Measurements from ENCODE around the gene SOCS1. TPM values are rescaled to one million over a fixed set of nuclear protein-coding genes. Genes with fewer than 3 reads are reported as not detected.

The SOCS1 gene
- total and polyA plus RNA-seq, 10 donors: 7.7 to 50.8 (median 21.8) TPM

GRCh38 chr16:11254913-11255736 lies 879 bp downstream of the SOCS1 start:
- Histone ChIP-seq H3K9me3 (no peaks in the 10 kb centered on the region), H3K27ac (peak overlapping the region; percentile 85 to 99 (median 97)), H3K36me3 (peaks cover 0 to 38% (median 0%) of the 10 kb centered on the region in 6 donors), H3K4me1 (peaks cover 31 to 76% (median 65%) of the 10 kb centered on the region in 6 donors), H3K27me3 (replicated peaks in 1 of 7) (peaks cover 0 to 8% (median 0%) of the 10 kb centered on the region in 7 donors), H3K4me3 (peak overlapping the region; percentile 61 to 97 (median 89))
- peak in 1 of 11 experiments; percentile 20 for TF ChIP-seq CTCF (IDR thresholded peaks at IDR 0.05 in 8 of 11, conservative IDR thresholded peaks at IDR 0.05 in 3 of 11)
- TF ChIP-seq POLR2A (IDR thresholded peaks at IDR 0.05): no peak
- peak; percentile 21 to 74 (median 52) for TF ChIP-seq POLR2AphosphoS5 (IDR thresholded peaks at IDR 0.05)
- DNase-seq: no peak
- intact Hi-C loops (cut with DNase I; ENCODE audit: low total_unique reads): loop anchor here (5.0 kb wide), 2 partner anchors 102 to 293 kb away; no protein-coding TSS in a partner anchor
- 1 to 3% (median 2%) methylated on average over 60 to 105 of the region's 105 CpGs for WGBS, 5 donors

- Histone ChIP-seq H3K27ac (peak overlapping the region in 7 of 8 donors; percentile 85 to 99 (median 97)), H3K36me3 (peaks cover 0 to 38% (median 0%) of the 10 kb centered on the region in 6 donors), H3K4me1 (peaks cover 31 to 74% (median 60%) of the 10 kb centered on the region in 6 donors), H3K27me3 (replicated peaks in 1 of 7) (peaks cover 0 to 8% (median 0%) of the 10 kb centered on the region in 7 donors), H3K9me3 (no peaks in the 10 kb centered on the region), H3K4me3 (peak overlapping the region; percentile 61 to 97 (median 89))
- 43 to 63% (median 55%) methylated on average over 27 to 29 of the region's 29 CpGs for WGBS, 5 donors
- TF ChIP-seq POLR2AphosphoS5 (IDR thresholded peaks at IDR 0.05) (no peak), CTCF (IDR thresholded peaks at IDR 0.05 in 8 of 11, conservative IDR thresholded peaks at IDR 0.05 in 3 of 11) (no peak), POLR2A (IDR thresholded peaks at IDR 0.05) (no peak)
- no peak for DNase-seq
- intact Hi-C loops (cut with DNase I; ENCODE audit: low total_unique reads): no loop called here
Measured at GRCh38 chr16:11253995-11254912, 1.8 kb downstream of the SOCS1 start.

- 61 to 79% (median 70%) methylated on average over 5 of the region's 5 CpGs for WGBS, 5 donors
- Histone ChIP-seq H3K4me1 (peaks cover 23 to 64% (median 51%) of the 10 kb centered on the region in 6 donors), H3K36me3 (peaks cover 0 to 38% (median 0%) of the 10 kb centered on the region in 6 donors), H3K4me3 (peak overlapping the region; percentile 61 to 97 (median 89)), H3K27ac (peak overlapping the region in 4 of 8 donors; percentile 96 to 99 (median 98)), H3K27me3 (replicated peaks in 1 of 7) (peaks cover 0 to 8% (median 0%) of the 10 kb centered on the region in 7 donors), H3K9me3 (no peaks in the 10 kb centered on the region)
- TF ChIP-seq POLR2AphosphoS5 (IDR thresholded peaks at IDR 0.05) (peak in 1 of 3 donors; percentile 35), CTCF (IDR thresholded peaks at IDR 0.05 in 8 of 11, conservative IDR thresholded peaks at IDR 0.05 in 3 of 11) (no peak)
- DNase-seq: no peak
- intact Hi-C loops (cut with DNase I; ENCODE audit: low total_unique reads): no loop called here
Measured at GRCh38 chr16:11253009-11253994, 2.7 kb downstream of the SOCS1 start.
